DND-41 (cell line): Measurements from ENCODE around the gene CIB2.

Experiments used
- CTCF ChIP-seq: IDR thresholded peaks from 2 replicates; pipeline ENCODE4 v1.5.1; 2012; ENCODE audit warnings: borderline replicate concordance, low read length, moderate library complexity, mild to moderate bottlenecking; ENCODE audit not compliant: poor library complexity, severe bottlenecking; ENCODE audit errors: extremely low read depth
- EZH2 ChIP-seq: IDR thresholded peaks from 3 replicates; pipeline ENCODE4 v1.6.1; 2012; ENCODE audit warnings: borderline replicate concordance, low read depth, mild to moderate bottlenecking, moderate library complexity, low read length, inconsistent platforms; ENCODE audit not compliant: severe bottlenecking

DNA sequence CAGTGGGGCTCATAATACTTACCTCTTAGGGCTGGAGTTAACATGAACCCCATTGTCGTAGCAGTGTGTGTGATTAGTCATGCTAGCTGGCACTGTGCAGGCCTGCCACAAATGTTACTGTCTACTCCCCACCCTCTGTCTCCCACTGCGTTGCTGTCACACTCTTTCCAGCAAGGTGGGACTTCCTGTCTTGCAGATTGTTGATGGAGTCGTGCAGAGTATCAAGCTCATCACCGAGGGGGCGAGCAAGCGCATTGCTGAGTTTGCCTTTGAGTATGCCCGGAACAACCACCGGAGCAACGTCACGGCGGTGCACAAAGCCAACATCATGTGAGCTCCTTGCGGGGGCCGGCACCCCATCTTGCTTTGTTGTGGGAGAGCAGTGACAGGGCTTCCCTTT lies 30.8 kb upstream of the CIB2 start:
- TF ChIP-seq CTCF (no peak), EZH2 (no peak)
